CD4-positive, alpha-beta T cell treated with Interleukin-21 for 1 hour (primary cell): Measurements from ENCODE around the gene THAP11.
"Not testable (repeated sequence)": the region's sequence is repeated elsewhere in the genome, so short reads cannot be mapped to it uniquely, and the experiment has no call there.

ENCODE experiments used
- DNase-seq: peaks from one replicate; pipeline ENCODE4 v3.0.0-alpha.2; 2020

The THAP11 gene

GRCh38 chr16:67837190-67837589, 4.9 kb upstream of the THAP11 start:
- not testable (repeated sequence) for DNase-seq

- no peak for DNase-seq
Observed at GRCh38 chr16:67837811-67838210, 4.3 kb upstream of the THAP11 start.

GRCh38 chr16:67841198-67841815, 813 bp upstream of the THAP11 start:
- DNase-seq, result no peak

GRCh38 chr16:67842509-67843342, 606 bp downstream of the THAP11 start:
- peak; percentile 72 for DNase-seq

GRCh38 chr16:67843343-67843765, 1.2 kb downstream of the THAP11 start:
- no peak for DNase-seq

GRCh38 chr16:67844497-67844896, 2.4 kb downstream of the THAP11 start:
- no peak for DNase-seq

GRCh38 chr16:67845291-67846062, 3.4 kb downstream of the THAP11 start:
- no peak for DNase-seq

GRCh38 chr16:67846063-67846319, 3.9 kb downstream of the THAP11 start:
- no peak for DNase-seq

- DNase-seq, result peak; percentile 96
Observed at GRCh38 chr16:67846320-67847063, 4.4 kb downstream of the THAP11 start, which contains the start of gene NUTF2. Gene NUTF2 (plus strand): TSS chr16:67846933. CDS start chr16:67865131, 18,198 bp downstream.

- DNase-seq, result no peak
Observed at GRCh38 chr16:67847064-67847861, 5.1 kb downstream of the THAP11 start, which contains the start of gene CENPT. Gene CENPT (minus strand): TSS chr16:67847693. CDS start chr16:67833859, 13,834 bp downstream.

- no peak for DNase-seq
Observed at GRCh38 chr16:67848118-67848517, 6.0 kb downstream of the THAP11 start.

- no peak for DNase-seq
Observed at GRCh38 chr16:67853670-67854069, 11.6 kb downstream of the THAP11 start.

GRCh38 chr16:67855789-67856188, 13.7 kb downstream of the THAP11 start:
- DNase-seq, result no peak

- DNase-seq, result no peak
Observed at GRCh38 chr16:67856927-67857546, 14.9 kb downstream of the THAP11 start.

GRCh38 chr16:67857547-67858233, 15.6 kb downstream of the THAP11 start:
- DNase-seq, result peak; percentile 37

- no peak for DNase-seq
Observed at GRCh38 chr16:67858500-67858899, 16.4 kb downstream of the THAP11 start.

- DNase-seq, result no peak
Observed at GRCh38 chr16:67860589-67861398, 18.7 kb downstream of the THAP11 start.

- DNase-seq, result no peak
Observed at GRCh38 chr16:67861877-67862276, 19.8 kb downstream of the THAP11 start.

GRCh38 chr16:67862623-67863583, 20.8 kb downstream of the THAP11 start:
- no peak for DNase-seq
